GM18858 (cell line): Measurements from ENCODE around the gene SENP8.
"Not testable (repeated sequence)": the region's sequence is repeated elsewhere in the genome, so short reads cannot be mapped to it uniquely, and the experiment has no call there.

Experiments
- ATAC-seq: cut with Tn5 transposase; IDR thresholded peaks from one replicate; pipeline ENCODE4 v1.9.1; 2021; ENCODE audit not compliant: unreplicated experiment

SENP8 gene

GRCh38 chr15:72154316-72154715 lies 36.1 kb downstream of the SENP8 start:
- ATAC-seq: no peak

GRCh38 chr15:72155003-72155621 lies 36.9 kb downstream of the SENP8 start:
- ATAC-seq: no peak

- ATAC-seq: peak; percentile 53
These were observed 37.7 kb downstream of the SENP8 start for GRCh38 chr15:72155635-72156616.

GRCh38 chr15:72156928-72157327 lies 38.7 kb downstream of the SENP8 start:
- no peak for ATAC-seq

GRCh38 chr15:72160696-72161245 lies 42.6 kb downstream of the SENP8 start:
- no peak for ATAC-seq

GRCh38 chr15:72161361-72162132 lies 43.3 kb downstream of the SENP8 start:
- no peak for ATAC-seq

- no peak for ATAC-seq
These were observed 44.4 kb downstream of the SENP8 start for GRCh38 chr15:72162569-72162968.

GRCh38 chr15:72163719-72164118 lies 45.5 kb downstream of the SENP8 start:
- ATAC-seq: no peak

- ATAC-seq: no peak
These were observed 48.7 kb downstream of the SENP8 start for GRCh38 chr15:72166716-72167417.

GRCh38 chr15:72167445-72167844 lies 49.2 kb downstream of the SENP8 start:
- no peak for ATAC-seq

GRCh38 chr15:72168131-72168807 lies 50.1 kb downstream of the SENP8 start:
- no peak for ATAC-seq

GRCh38 chr15:72168808-72169190 lies 50.6 kb downstream of the SENP8 start:
- ATAC-seq: no peak

GRCh38 chr15:72169236-72169920 lies 51.2 kb downstream of the SENP8 start:
- no peak for ATAC-seq

- no peak for ATAC-seq
These were observed 51.9 kb downstream of the SENP8 start for GRCh38 chr15:72169921-72170611.

GRCh38 chr15:72170691-72171090 lies 52.5 kb downstream of the SENP8 start:
- no peak for ATAC-seq

GRCh38 chr15:72171978-72172377 lies 53.8 kb downstream of the SENP8 start:
- ATAC-seq: not testable (repeated sequence)

- ATAC-seq: no peak
These were observed 54.6 kb downstream of the SENP8 start for GRCh38 chr15:72172796-72173195.

GRCh38 chr15:72173401-72173800 lies 55.2 kb downstream of the SENP8 start:
- no peak for ATAC-seq
